H1 (cell line): Measurements from ENCODE around the gene HOMER3. TPM values are rescaled to one million over a fixed set of nuclear protein-coding genes. Genes with fewer than 3 reads are reported as not detected.

Experiments used
- CTCF ChIA-PET: fragments of 300-600 bp; sonication (Branson Sonifier 250); formaldehyde crosslinking; loops from one replicate; lab custom pipeline; 2021; ENCODE audit not compliant: partially characterized antibody; lab: Charles Lee
- POLR2A ChIA-PET: fragments of 300-600 bp; sonication (Branson Sonifier 250); formaldehyde crosslinking; loops from one replicate; lab custom pipeline; 2021; ENCODE audit warnings: inconsistent platforms; ENCODE audit not compliant: partially characterized antibody; lab: Charles Lee
- DNase-seq, 2 experiments: peaks; one replicate each; pipeline versions ENCODE4 v3.0.0 to v3.0.0-alpha.2; 2010 to 2022; ENCODE audit warnings: low spot score in 2 of 2, low read depth in 1 of 2, mixed read lengths in 1 of 2
- FAIRE-seq: peaks from 2 replicates; lab custom pipeline; 2011; peaks lifted over from hg19 to GRCh38; lab: Jason Lieb, UNC
- H2AFZ ChIP-seq: 2 replicates; pipeline ENCODE4 v1.8.1; 2012; ENCODE audit warnings: low read length, inconsistent platforms
- H2AK5ac ChIP-seq: 2 replicates; pipeline ENCODE4 v1.6.1; 2013; ENCODE audit warnings: low read depth, low read length
- H2BK120ac ChIP-seq: replicated peaks from 2 replicates; pipeline ENCODE3; 2013; ENCODE audit warnings: low read depth, low read length, inconsistent platforms
- H2BK12ac ChIP-seq: 2 replicates; pipeline ENCODE4 v1.6.1; 2013; ENCODE audit warnings: low read depth, low read length
- H2BK15ac ChIP-seq: 2 replicates; pipeline ENCODE4 v1.6.1; 2013; ENCODE audit warnings: low read length
- H2BK20ac ChIP-seq: 2 replicates; pipeline ENCODE4 v1.6.1; 2013; ENCODE audit warnings: low read length
- H2BK5ac ChIP-seq: 2 replicates; pipeline ENCODE4 v1.6.1; 2013; ENCODE audit warnings: low read depth, low read length
- H3K14ac ChIP-seq: 2 replicates; pipeline ENCODE4 v1.6.1; 2013; ENCODE audit warnings: inconsistent platforms; ENCODE audit not compliant: insufficient read length
- H3K18ac ChIP-seq: 2 replicates; pipeline ENCODE4 v1.6.1; 2013; ENCODE audit warnings: low read length; ENCODE audit errors: extremely low read depth
- H3K23ac ChIP-seq: 2 replicates; pipeline ENCODE4 v1.6.1; 2013; ENCODE audit warnings: inconsistent platforms; ENCODE audit not compliant: insufficient read length
- H3K23me2 ChIP-seq: 2 replicates; pipeline ENCODE4 v1.6.1; 2013; ENCODE audit warnings: low read depth, low read length
- H3K27ac ChIP-seq: 2 replicates; pipeline ENCODE4 v1.6.1; 2011; ENCODE audit warnings: low read depth, low read length, inconsistent platforms
- H3K27me3 ChIP-seq, 4 experiments: replicated peaks in 1 of 4; 1 replicate in 1 of 4; 2 replicates in 3 of 4; pipeline versions ENCODE4 v1.6.1 to v1.8.1; 2011 to 2013; ENCODE audit warnings: low read length in 3 of 4, mild to moderate bottlenecking in 3 of 4, inconsistent platforms in 2 of 4, mixed read lengths in 2 of 4, moderate library complexity in 1 of 4; ENCODE audit not compliant: control insufficient read depth in 3 of 4, insufficient read depth in 3 of 4; ENCODE audit errors: extremely low read depth in 1 of 4
- H3K36me3 ChIP-seq, 4 experiments: 2 replicates each; pipeline versions ENCODE4 v1.6.1 to v1.8.1; 2011 to 2013; ENCODE audit warnings: mild to moderate bottlenecking in 4 of 4, low read length in 3 of 4, moderate library complexity in 2 of 4, control low read depth in 1 of 4, inconsistent platforms in 1 of 4; ENCODE audit not compliant: insufficient read depth in 4 of 4, control insufficient read depth in 2 of 4
- H3K4ac ChIP-seq: replicated peaks from 2 replicates; pipeline ENCODE3; 2013; ENCODE audit warnings: low read length, low read depth, mixed read lengths, inconsistent platforms; ENCODE audit not compliant: insufficient read length
- H3K4me1 ChIP-seq, 4 experiments: replicated peaks in 1 of 4; 1 replicate in 1 of 4; 2 replicates in 3 of 4; pipeline versions ENCODE4 v1.6.1 to v1.8.1; 2011 to 2013; ENCODE audit warnings: low read length in 3 of 4, inconsistent platforms in 2 of 4, mixed read lengths in 1 of 4; ENCODE audit not compliant: insufficient read depth in 4 of 4, control insufficient read depth in 3 of 4
- H3K4me2 ChIP-seq, 2 experiments: 2 replicates each; pipeline versions ENCODE4 v1.6.1 to v1.8.1; 2011 to 2013; ENCODE audit warnings: low read depth in 2 of 2, low read length in 2 of 2, control low read depth in 1 of 2, inconsistent platforms in 1 of 2, mild to moderate bottlenecking in 1 of 2; ENCODE audit not compliant: insufficient read depth in 1 of 2
- H3K4me3 ChIP-seq, 4 experiments: fragments of 200-600, 300-600 bp in 1 of 4; sonication (generic), shearing (Covaris generic), sonication (Bioruptor Twin) in 1 of 4; 2 replicates each; pipeline versions ENCODE4 v1.5.1 to v1.8.1; 2011 to 2016; ENCODE audit warnings: low read length in 4 of 4, low read depth in 3 of 4, control low read depth in 2 of 4, inconsistent platforms in 2 of 4, mild to moderate bottlenecking in 2 of 4, mixed read lengths in 1 of 4, moderate library complexity in 1 of 4; ENCODE audit not compliant: insufficient read depth in 2 of 4; ENCODE audit errors: extremely low read depth in 1 of 4
- H3K56ac ChIP-seq: replicated peaks from 2 replicates; pipeline ENCODE3; 2013; ENCODE audit warnings: low read depth, mild to moderate bottlenecking, mixed read lengths, low read length, inconsistent platforms; ENCODE audit not compliant: insufficient read length
- H3K79me1 ChIP-seq: 2 replicates; pipeline ENCODE4 v1.6.1; 2013; ENCODE audit warnings: low read depth, low read length, control low read depth
- H3K79me2 ChIP-seq, 2 experiments: 2 replicates each; pipeline versions ENCODE4 v1.6.1 to v1.8.1; 2012 to 2013; ENCODE audit warnings: low read length in 2 of 2, mild to moderate bottlenecking in 2 of 2, inconsistent platforms in 1 of 2; ENCODE audit not compliant: insufficient read depth in 2 of 2, control insufficient read depth in 1 of 2
- H3K9ac ChIP-seq, 4 experiments: replicated peaks in 1 of 4; 1 replicate in 1 of 4; 2 replicates in 3 of 4; pipeline versions ENCODE4 v1.6.1 to v1.8.1; 2011 to 2013; ENCODE audit warnings: low read depth in 3 of 4, low read length in 3 of 4, control low read depth in 2 of 4, mild to moderate bottlenecking in 2 of 4, moderate library complexity in 2 of 4, inconsistent platforms in 1 of 4; ENCODE audit errors: extremely low read depth in 1 of 4
- H3K9me3 ChIP-seq, 2 experiments: 2 replicates each; pipeline versions ENCODE4 v1.6.1 to v1.8.1; 2012 to 2013; ENCODE audit warnings: mild to moderate bottlenecking in 2 of 2, moderate library complexity in 2 of 2, control low read depth in 1 of 2, inconsistent platforms in 1 of 2, low read depth in 1 of 2, low read length in 1 of 2, mixed read lengths in 1 of 2; ENCODE audit not compliant: insufficient read depth in 2 of 2
- H4K20me1 ChIP-seq, 2 experiments: replicated peaks in 1 of 2; 2 replicates each; pipeline versions ENCODE3 to v1.8.1; 2011 to 2013; ENCODE audit warnings: inconsistent platforms in 2 of 2, low read length in 2 of 2, mild to moderate bottlenecking in 1 of 2; ENCODE audit not compliant: insufficient read depth in 2 of 2, control insufficient read depth in 1 of 2
- H4K5ac ChIP-seq: 2 replicates; pipeline ENCODE4 v1.6.1; 2013; ENCODE audit warnings: low read length, low read depth, mixed read lengths, inconsistent platforms; ENCODE audit not compliant: insufficient read length
- H4K8ac ChIP-seq: 2 replicates; pipeline ENCODE4 v1.8.0; 2013; ENCODE audit warnings: mild to moderate bottlenecking, moderate library complexity, low read length, inconsistent platforms; ENCODE audit not compliant: insufficient read depth; ENCODE audit errors: extremely low read depth
- H4K91ac ChIP-seq: replicated peaks from 2 replicates; pipeline ENCODE3; 2013; ENCODE audit warnings: low read length, mixed read lengths, inconsistent platforms; ENCODE audit not compliant: insufficient read length
- BCL11A ChIP-seq, 2 experiments: IDR thresholded peaks; one replicate each; pipeline ENCODE4 v1.6.1; 2011; ENCODE audit warnings: low read depth in 2 of 2, low read length in 2 of 2, mild to moderate bottlenecking in 2 of 2
- CBX8 ChIP-seq: fragments of 300-800, 300-1000 bp; sonication (generic); IDR thresholded peaks from 2 replicates; pipeline ENCODE4 v1.7.1; 2016; ENCODE audit warnings: low read depth, low read length, borderline replicate concordance
- CEBPB ChIP-seq: IDR thresholded peaks from 2 replicates; pipeline ENCODE4 v1.6.1; 2012; ENCODE audit warnings: low read depth, low read length
- CHD2 ChIP-seq: IDR thresholded peaks from 2 replicates; pipeline ENCODE4 v1.6.1; 2012; ENCODE audit warnings: low read length, improper control_type of control experiment
- EGR1 ChIP-seq: IDR thresholded peaks from 2 replicates; pipeline ENCODE4 v1.6.1; 2011; ENCODE audit warnings: low read depth, low read length, borderline replicate concordance
- FOSL1 ChIP-seq: IDR thresholded peaks from 2 replicates; pipeline ENCODE4 v1.6.1; 2011; ENCODE audit warnings: mild to moderate bottlenecking, low read depth, low read length, moderate library complexity; ENCODE audit not compliant: insufficient read depth
- NRF1 ChIP-seq: IDR thresholded peaks from 2 replicates; pipeline ENCODE4 v1.6.1; 2011; ENCODE audit warnings: mild to moderate bottlenecking, low read depth, low read length, improper control_type of control experiment
- RNF2 ChIP-seq: fragments of 200-900, 300-1000 bp; sonication (generic); IDR thresholded peaks from 2 replicates; pipeline ENCODE4 v1.7.1; 2016; ENCODE audit warnings: borderline replicate concordance, low read depth, mild to moderate bottlenecking, antibody characterized with exemption, low read length; ENCODE audit not compliant: poor library complexity, severe bottlenecking; ENCODE audit errors: missing control alignments
- SIX5 ChIP-seq: IDR thresholded peaks from 2 replicates; pipeline ENCODE4 v1.6.1; 2011; ENCODE audit warnings: mild to moderate bottlenecking, low read depth, low read length
- SP4 ChIP-seq: IDR thresholded peaks from 2 replicates; pipeline ENCODE4 v1.6.1; 2012; ENCODE audit warnings: low read length, inconsistent platforms
- WGBS, 2 experiments: shearing (Covaris generic) in 1 of 2; methylation state at CpG; one replicate each; pipeline versions ENCODE4 v1.1.6 to v1.1.7; 2013 to 2015; ENCODE audit warnings: low lambda C conversion rate in 2 of 2, mixed read lengths in 2 of 2, inconsistent platforms in 1 of 2, low coverage in 1 of 2, missing lambda C conversion rate in 1 of 2; ENCODE audit not compliant: insufficient replicate concordance in 2 of 2, insufficient coverage in 1 of 2, insufficient read length in 1 of 2; ENCODE audit errors: extremely low coverage in 1 of 2, missing lambda C conversion rate in 1 of 2; 5-methylcytosine and 5-hydroxymethylcytosine counted together
- polyA plus RNA-seq, 7 experiments: library from polyadenylated mRNA; depleted of rRNA in 3 of 7; stranded (reverse) in 5 of 7; unstranded in 2 of 7; fragments of >200 nt in 5 of 7; fragments of 200-250 nt in 2 of 7; gene quantifications; 1 replicate in 5 of 7; 2 replicates in 1 of 7; 4 replicates in 1 of 7; pipeline versions ENCODE4 v1.2.1 to v1.2.3, GENCODE V29; 2011 to 2013; ENCODE audit warnings: missing spikeins in 2 of 7, mixed read lengths in 2 of 7
- total RNA-seq: library from RNA; stranded (reverse); fragmentation: NEBNext Ultra II Directional; extraction: Animal tissue kit (Norgen Biotek cat#: 25700); gene quantifications from 2 replicates; pipeline ENCODE4 v1.2.1, GENCODE V29; 2021

HOMER3 gene
- total and polyA plus RNA-seq, 2 of the 8 experiments (the other 6 are each of a cell fraction or from before 2014, with no cell fraction given) = 28.3 to 41.6 TPM

GRCh38 chr19:18969931-18970659, 29.1 kb upstream of the HOMER3 start:
- no peaks in the 10 kb centered on the region for H3K23me2 ChIP-seq
- no peak overlapping the region for H4K91ac ChIP-seq
- WGBS, 2 experiments = 96% methylated on average over 13 of the region's 13 CpGs; no CpG with 5 or more reads in 1 of the 2 experiments
- ChIA-PET POLR2A (interaction anchor here (0.7 to 1.4 kb wide), 2 partner anchors 17 to 27 kb away, joined by 3 to 6 read pairs; no protein-coding TSS in a partner anchor), CTCF (interaction anchor here (0.9 to 1.2 kb wide), 2 partner anchors 8 to 17 kb away, joined by 3 to 6 read pairs; no protein-coding TSS in a partner anchor)
- H3K9me3 ChIP-seq = no peaks in the 10 kb centered on the region
- H3K56ac ChIP-seq = no peak overlapping the region
- H3K4me1 ChIP-seq = peaks cover 0 to 3% (median under 1%) of the 10 kb centered on the region in 4 experiments; a peak in 2 of 7 replicates
- H2AFZ ChIP-seq = no peak overlapping the region
- no peak for DNase-seq
- H3K36me3 ChIP-seq = no peaks in the 10 kb centered on the region
- H2AK5ac ChIP-seq = no peak overlapping the region
- no peak overlapping the region for H3K4me3 ChIP-seq
- no peak overlapping the region for H4K5ac ChIP-seq
- H3K4me2 ChIP-seq = no peak overlapping the region
- no peak overlapping the region for H3K4ac ChIP-seq
- no peak for TF ChIP-seq FOSL1
- no peak for TF ChIP-seq RNF2
- no peak for TF ChIP-seq EGR1
- no peak for TF ChIP-seq CHD2
- TF ChIP-seq CEBPB = no peak
- no peak for TF ChIP-seq NRF1
- no peak for TF ChIP-seq CBX8
- TF ChIP-seq SP4 = no peak
- no peak for TF ChIP-seq SIX5
- TF ChIP-seq BCL11A (IDR thresholded peaks at IDR 0.05; ENCODE audit: low read depth in 2 of 2, low read length in 2 of 2) = no peak
- TF ChIP-seq, all 59 proteins: peak for 0
- no peak overlapping the region for H2BK20ac ChIP-seq
- H3K27me3 ChIP-seq = no peaks in the 10 kb centered on the region
- H2BK5ac ChIP-seq = no peak overlapping the region
- no peak overlapping the region for H3K14ac ChIP-seq
- no peak overlapping the region for H4K8ac ChIP-seq
- H3K79me2 ChIP-seq = no peaks in the 10 kb centered on the region
- H3K9ac ChIP-seq = no peak overlapping the region
- no peak overlapping the region for H2BK15ac ChIP-seq
- no peak overlapping the region for H3K27ac ChIP-seq
- no peak overlapping the region for H3K18ac ChIP-seq
- FAIRE-seq = no peak
- H4K20me1 ChIP-seq = no peaks in the 10 kb centered on the region
- no peaks in the 10 kb centered on the region for H3K79me1 ChIP-seq
- no peak overlapping the region for H2BK120ac ChIP-seq
- H2BK12ac ChIP-seq = no peak overlapping the region
- no peak overlapping the region for H3K23ac ChIP-seq
